Measurements from ENCODE around the gene RBM33.
"Not testable (repeated sequence)": the region's sequence is repeated elsewhere in the genome, so short reads cannot be mapped to it uniquely, and the experiment has no call there.

Gene RBM33

GRCh38 chr7:155644178-155644970 lies at the start of gene RBM33:
Gene RBM33 (plus strand): TSS chr7:155644661. CDS start chr7:155644877, 216 bp downstream.
- peak; percentile 61 for DNase-seq

GRCh38 chr7:155594961-155595366 lies 49.5 kb upstream of the RBM33 start:
- no peak for DNase-seq

DNA sequence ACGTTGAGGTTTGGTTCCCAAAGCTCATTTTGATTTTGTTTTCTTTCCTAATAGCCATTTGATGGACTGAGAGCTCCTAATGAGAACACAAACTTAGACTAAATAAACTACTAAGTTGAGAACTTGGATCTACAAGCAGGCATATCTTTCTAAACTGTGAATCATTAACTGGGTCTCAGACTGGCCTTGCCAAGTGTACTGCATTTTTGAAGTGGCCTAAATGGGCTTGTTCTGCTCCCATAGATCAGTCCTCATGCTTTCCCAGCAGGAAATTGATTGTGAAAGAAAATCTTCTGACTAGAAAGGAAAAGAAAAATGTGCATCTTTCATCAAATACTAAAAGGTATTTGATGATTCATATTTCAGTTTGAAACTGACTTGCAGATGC lies 46.7 kb upstream of the RBM33 start:
- no peak for DNase-seq

GRCh38 chr7:155598810-155599210 lies 45.7 kb upstream of the RBM33 start:
- DNase-seq, result peak; percentile 74

- no peak for DNase-seq
Measured at GRCh38 chr7:155602156-155602555, 42.3 kb upstream of the RBM33 start.

GRCh38 chr7:155602750-155603149 lies 41.7 kb upstream of the RBM33 start:
- DNase-seq, result no peak

DNA sequence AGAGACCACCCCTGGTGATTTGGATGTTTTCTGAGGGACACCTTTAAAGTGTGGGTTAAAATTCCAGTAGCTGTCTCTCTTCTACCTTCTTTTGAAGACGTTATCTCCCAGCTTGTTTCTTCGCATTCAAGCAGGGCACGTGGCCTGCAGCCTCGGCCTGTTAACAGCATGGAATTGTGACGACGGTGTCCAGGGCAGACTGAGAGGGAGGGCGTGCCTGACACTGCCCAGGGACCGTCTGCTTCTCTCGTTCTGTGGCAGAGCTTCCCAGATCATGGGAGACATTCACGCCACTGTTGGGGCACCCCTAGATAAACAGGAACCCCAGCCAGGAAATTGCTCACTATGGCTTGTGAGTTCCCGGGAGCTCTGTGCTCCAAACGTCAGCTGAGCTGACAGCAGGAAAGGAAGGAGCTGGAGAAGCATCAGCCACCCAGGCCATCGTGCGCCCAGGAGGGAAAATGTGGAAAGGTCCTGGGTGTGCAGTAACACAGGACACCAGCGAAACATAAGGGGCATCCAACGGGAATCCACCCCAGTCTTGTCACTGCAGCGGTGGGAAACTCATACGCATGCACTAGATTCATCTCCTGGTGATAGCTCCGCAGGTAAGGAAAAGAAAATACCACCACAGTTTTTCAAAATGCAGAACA lies 41.1 kb upstream of the RBM33 start:
- no peak for DNase-seq

DNA sequence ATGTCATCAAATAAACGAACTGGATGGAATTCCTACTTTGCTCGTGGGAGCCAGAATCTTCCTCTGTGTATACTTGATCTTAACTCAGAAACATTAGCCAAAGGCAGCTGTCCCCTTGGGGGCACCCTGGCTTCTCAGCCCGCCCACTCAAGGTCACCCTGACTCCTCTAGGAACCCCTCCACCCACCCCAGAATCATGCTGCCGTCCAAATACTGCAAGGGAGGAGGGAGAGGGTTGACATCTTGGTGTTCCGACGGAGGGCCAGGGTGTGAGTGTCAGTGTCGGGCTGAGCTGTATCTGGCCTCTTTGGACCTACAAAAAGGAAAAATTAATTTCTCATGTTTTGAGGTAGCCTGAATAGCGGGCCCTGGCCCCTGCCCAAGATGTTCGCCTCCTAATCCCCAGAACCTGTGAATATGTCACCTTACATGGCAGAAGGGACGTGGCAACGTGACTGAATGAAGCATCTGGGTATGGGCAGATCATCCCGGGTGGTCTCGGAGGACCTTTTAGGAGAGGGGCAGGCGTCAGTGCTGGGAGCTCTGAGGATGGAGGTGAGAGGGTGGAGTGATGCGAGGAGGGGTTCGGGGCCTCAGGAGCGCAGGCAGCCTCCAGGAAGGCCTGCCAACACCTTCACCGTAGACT lies 40.5 kb upstream of the RBM33 start:
- no peak for DNase-seq

DNA sequence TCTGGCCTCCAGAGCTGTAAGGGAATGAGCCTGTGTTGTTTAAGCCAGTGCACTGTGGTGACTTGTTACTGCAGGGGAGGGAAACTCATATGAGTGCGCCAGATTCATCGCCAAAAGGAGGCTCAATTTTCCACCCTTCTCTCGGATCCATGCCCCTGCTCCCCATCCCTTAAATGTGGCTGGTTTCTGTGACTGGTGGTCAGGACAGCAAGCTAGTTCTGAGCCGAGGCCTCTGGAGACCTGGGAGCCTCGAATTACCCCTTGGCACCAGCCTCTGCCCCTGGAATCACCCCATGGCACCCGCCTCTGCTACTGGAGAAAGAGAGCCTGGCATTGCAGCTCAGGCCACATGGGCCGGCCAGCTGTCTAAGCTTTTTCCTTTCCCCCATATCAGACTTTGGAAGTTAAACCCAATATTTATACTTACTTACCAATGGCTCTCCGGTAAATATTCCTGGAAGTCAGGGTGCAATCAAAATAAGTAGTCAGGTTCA lies 39.9 kb upstream of the RBM33 start:
- no peak for DNase-seq

DNA sequence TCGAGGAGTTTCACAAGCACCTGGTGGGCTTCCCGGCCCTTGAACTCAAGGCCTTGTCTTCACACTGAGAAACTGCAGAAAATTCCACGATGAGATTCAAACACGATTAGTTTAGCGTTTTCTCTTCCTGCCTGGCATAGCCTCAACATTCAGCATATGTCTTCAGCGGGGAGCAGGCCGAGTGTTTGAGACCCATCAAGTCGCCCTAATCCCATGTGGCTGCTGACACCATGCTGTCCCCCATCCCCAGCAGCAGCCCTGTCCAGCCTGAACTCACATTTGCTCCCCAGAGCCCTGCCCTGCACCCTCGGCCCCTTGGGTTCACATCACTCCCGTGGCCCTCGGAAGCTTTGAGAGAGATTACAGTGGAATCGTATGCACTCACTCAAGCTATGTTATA lies 35.3 kb upstream of the RBM33 start:
- no peak for DNase-seq

GRCh38 chr7:155610633-155611193 lies 33.7 kb upstream of the RBM33 start:
- no peak for DNase-seq

- DNase-seq, result no peak
Measured at GRCh38 chr7:155611808-155612447, 32.5 kb upstream of the RBM33 start.

DNA sequence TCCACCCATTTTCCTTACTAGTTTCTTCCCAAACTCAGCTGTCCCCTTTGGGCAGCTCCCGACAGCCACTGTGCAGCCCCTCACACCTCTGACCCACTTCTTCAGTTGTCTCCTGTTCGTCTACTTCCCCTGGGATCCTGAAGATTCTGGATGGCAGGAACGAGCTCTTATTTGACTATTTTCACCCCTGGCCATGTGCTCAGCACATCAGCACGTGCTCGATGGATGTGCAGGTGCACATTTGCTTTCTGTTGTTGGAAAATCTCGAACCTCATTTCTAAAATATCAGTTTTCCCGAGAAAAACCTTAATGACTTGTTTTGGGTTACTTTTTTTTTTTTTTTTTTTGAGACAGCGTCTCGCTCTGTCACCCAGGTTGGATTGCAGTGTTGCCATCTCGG lies 31.8 kb upstream of the RBM33 start:
- DNase-seq, result no peak

GRCh38 chr7:155615085-155615484 lies 29.4 kb upstream of the RBM33 start:
- not testable (repeated sequence) for DNase-seq

GRCh38 chr7:155618708-155619633 lies 25.5 kb upstream of the RBM33 start:
- no peak for DNase-seq

- no peak for DNase-seq
Measured at GRCh38 chr7:155619634-155620271, 24.7 kb upstream of the RBM33 start.

DNA sequence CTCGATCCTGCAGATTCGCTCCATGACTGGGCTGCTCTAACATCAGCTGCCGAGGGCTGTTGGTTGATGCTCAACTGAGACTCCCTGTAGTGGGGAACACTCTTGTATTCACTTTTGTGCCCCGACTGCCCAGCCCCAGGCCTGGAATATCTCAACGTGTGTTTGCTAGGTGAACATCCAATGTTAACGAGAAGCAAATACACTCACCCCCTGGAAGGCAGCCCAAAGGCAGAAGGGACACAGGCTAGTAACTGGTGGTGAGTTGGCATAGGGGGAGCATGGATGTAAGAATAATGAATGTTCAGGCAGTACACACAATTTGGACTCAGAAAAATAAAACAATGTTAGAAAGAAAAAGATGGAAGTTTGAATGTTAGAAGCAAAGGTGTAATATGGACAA lies 24.0 kb upstream of the RBM33 start:
- no peak for DNase-seq

DNA sequence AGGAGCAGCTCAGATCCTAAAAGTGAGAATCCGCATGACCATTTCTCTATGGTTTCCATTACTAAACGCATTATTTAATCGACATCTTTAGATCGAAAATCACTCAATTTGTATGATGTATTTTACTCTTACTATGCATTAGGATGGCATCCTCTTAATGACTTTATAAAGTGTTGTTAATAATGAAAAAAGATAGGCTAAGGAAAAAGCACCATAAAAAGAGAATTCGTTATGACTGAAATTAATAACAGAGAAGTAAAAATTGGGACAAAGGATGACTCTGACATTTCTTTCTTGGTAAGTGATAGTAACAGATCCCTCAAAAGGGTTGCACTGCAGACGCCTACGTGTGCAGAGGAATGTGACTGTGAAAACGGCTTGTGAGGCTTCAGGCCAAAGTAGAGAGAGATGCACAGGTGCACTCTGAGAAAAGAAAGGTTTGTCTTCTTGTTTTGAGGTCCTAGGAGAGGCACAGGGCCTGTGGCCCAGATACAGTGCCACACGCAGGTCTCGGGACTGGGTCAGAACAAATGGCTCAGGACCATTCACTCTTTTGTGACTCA lies 23.0 kb upstream of the RBM33 start:
- DNase-seq, result no peak

DNA sequence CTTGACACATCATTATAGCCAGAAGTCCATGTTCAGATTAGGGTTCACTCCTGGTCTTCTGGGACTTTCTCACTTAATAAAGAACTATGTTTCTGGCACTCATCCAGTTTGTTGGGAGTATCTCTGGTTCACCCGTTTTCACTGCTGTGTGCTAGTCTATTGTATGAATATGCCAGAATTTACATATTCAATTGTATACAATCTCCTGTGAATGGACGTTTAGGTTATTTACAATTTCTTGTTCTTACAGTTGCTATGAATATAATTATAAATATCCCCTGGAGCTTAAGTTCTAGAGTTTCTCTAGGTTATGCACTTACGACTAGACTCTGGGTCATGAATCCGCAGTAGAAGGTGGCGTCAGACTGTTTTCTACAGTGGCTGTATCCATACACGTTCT lies 20.0 kb upstream of the RBM33 start:
- DNase-seq, result no peak

GRCh38 chr7:155625557-155625956 lies 18.9 kb upstream of the RBM33 start:
- DNase-seq, result no peak

- no peak for DNase-seq
Measured at GRCh38 chr7:155629171-155629570, 15.3 kb upstream of the RBM33 start.
